H9 (cell line): ENCODE measurements around the gene COPZ2. TPM values are rescaled to one million over a fixed set of nuclear protein-coding genes. Genes with fewer than 3 reads are reported as not detected.

Experiments used
- DNase-seq: peaks from one replicate; pipeline ENCODE4 v3.0.0-alpha.2; 2017
- H2AFZ ChIP-seq: one replicate; pipeline ENCODE4 v1.6.1; 2013; ENCODE audit warnings: mild to moderate bottlenecking, low read length, control low read depth, moderate library complexity
- H2AK5ac ChIP-seq: 2 replicates; pipeline ENCODE4 v1.6.1; 2013; ENCODE audit warnings: low read length, control low read depth, mixed read lengths; ENCODE audit not compliant: insufficient read length
- H2BK120ac ChIP-seq: one replicate; pipeline ENCODE4 v1.6.1; 2013; ENCODE audit warnings: low read depth, mild to moderate bottlenecking, low read length, control low read depth, inconsistent platforms; ENCODE audit not compliant: poor library complexity, severe bottlenecking
- H2BK12ac ChIP-seq: 2 replicates; pipeline ENCODE4 v1.6.1; 2013; ENCODE audit warnings: low read length, control low read depth, mixed read lengths, low read depth; ENCODE audit not compliant: insufficient read length
- H2BK15ac ChIP-seq: 2 replicates; pipeline ENCODE4 v1.6.1; 2013; ENCODE audit warnings: low read depth, low read length, control low read depth
- H2BK20ac ChIP-seq: one replicate; pipeline ENCODE4 v1.6.1; 2013; ENCODE audit warnings: low read depth, mild to moderate bottlenecking, low read length, control low read depth, inconsistent platforms; ENCODE audit not compliant: poor library complexity, severe bottlenecking
- H2BK5ac ChIP-seq: 2 replicates; pipeline ENCODE4 v1.6.1; 2013; ENCODE audit warnings: low read length, control low read depth, mixed read lengths; ENCODE audit not compliant: insufficient read length
- H3K14ac ChIP-seq: 2 replicates; pipeline ENCODE4 v1.6.1; 2013; ENCODE audit warnings: low read length, control low read depth; ENCODE audit not compliant: insufficient read depth
- H3K18ac ChIP-seq: 2 replicates; pipeline ENCODE4 v1.6.1; 2013; ENCODE audit warnings: low read depth, mild to moderate bottlenecking, mixed read lengths, low read length, control low read depth; ENCODE audit not compliant: insufficient read length
- H3K23ac ChIP-seq: 2 replicates; pipeline ENCODE4 v1.6.1; 2013; ENCODE audit warnings: low read length, control low read depth, mixed read lengths, low read depth; ENCODE audit not compliant: insufficient read length
- H3K23me2 ChIP-seq: 2 replicates; pipeline ENCODE4 v1.6.1; 2013; ENCODE audit warnings: low read depth, mild to moderate bottlenecking, mixed read lengths, low read length, control low read depth; ENCODE audit not compliant: insufficient read length, poor library complexity, severe bottlenecking
- H3K27ac ChIP-seq: 2 replicates; pipeline ENCODE4 v1.5.1; 2013; ENCODE audit warnings: low read length, control low read depth, mixed read lengths, low read depth; ENCODE audit not compliant: insufficient read length
- H3K27me3 ChIP-seq: 2 replicates; pipeline ENCODE4 v1.6.1; 2013; ENCODE audit warnings: low read length, control low read depth, inconsistent platforms; ENCODE audit not compliant: insufficient read depth
- H3K4ac ChIP-seq: 2 replicates; pipeline ENCODE4 v1.6.1; 2013; ENCODE audit warnings: low read depth, mild to moderate bottlenecking, control low read depth, inconsistent platforms, low read length, moderate library complexity
- H3K4me1 ChIP-seq: 2 replicates; pipeline ENCODE4 v1.6.1; 2013; ENCODE audit warnings: low read length, control low read depth, inconsistent platforms; ENCODE audit not compliant: insufficient read depth
- H3K4me2 ChIP-seq: 2 replicates; pipeline ENCODE4 v1.6.1; 2013; ENCODE audit warnings: low read length, control low read depth, mixed read lengths; ENCODE audit not compliant: insufficient read length, insufficient read depth
- H3K56ac ChIP-seq: 2 replicates; pipeline ENCODE4 v1.6.1; 2013; ENCODE audit warnings: low read depth, mild to moderate bottlenecking, mixed read lengths, low read length, control low read depth; ENCODE audit not compliant: insufficient read length
- H3K79me1 ChIP-seq: 2 replicates; pipeline ENCODE4 v1.6.1; 2013; ENCODE audit warnings: low read depth, mild to moderate bottlenecking, moderate library complexity, low read length, control low read depth, inconsistent platforms; ENCODE audit not compliant: insufficient read depth, poor library complexity, severe bottlenecking
- H3K79me2 ChIP-seq: 2 replicates; pipeline ENCODE4 v1.6.1; 2013; ENCODE audit warnings: low read length, control low read depth, inconsistent platforms; ENCODE audit not compliant: insufficient read depth
- H3K9ac ChIP-seq: 2 replicates; pipeline ENCODE4 v1.6.1; 2013; ENCODE audit warnings: low read length, control low read depth, mixed read lengths; ENCODE audit not compliant: insufficient read length; ENCODE audit errors: extremely low read depth
- H3K9me3 ChIP-seq: one replicate; pipeline ENCODE4 v1.6.1; 2013; ENCODE audit warnings: low read depth, low read length, inconsistent platforms; ENCODE audit not compliant: control insufficient read depth
- H3T11ph ChIP-seq: one replicate; pipeline ENCODE4 v1.6.1; 2013; ENCODE audit warnings: mild to moderate bottlenecking, low read length, control low read depth, inconsistent platforms
- H4K20me1 ChIP-seq: one replicate; pipeline ENCODE4 v1.6.1; 2013; ENCODE audit not compliant: control insufficient read depth, insufficient read length, insufficient read depth
- H4K5ac ChIP-seq: 2 replicates; pipeline ENCODE4 v1.6.1; 2013; ENCODE audit warnings: low read depth, mild to moderate bottlenecking, mixed read lengths, low read length, control low read depth; ENCODE audit not compliant: insufficient read length
- H4K8ac ChIP-seq: replicated peaks from 2 replicates; pipeline ENCODE4 v1.6.1; 2013; ENCODE audit warnings: low read length, control low read depth, mixed read lengths, low read depth; ENCODE audit not compliant: insufficient read length
- H4K91ac ChIP-seq: 2 replicates; pipeline ENCODE4 v1.6.1; 2013; ENCODE audit warnings: low read depth, mild to moderate bottlenecking, moderate library complexity, mixed read lengths, low read length, control low read depth; ENCODE audit not compliant: insufficient read length
- H3K27ac Mint-ChIP-seq, 3 experiments: 2 replicates in 2 of 3; 3 replicates in 1 of 3; pipeline ENCODE4 v1.8.0; 2020 to 2021; ENCODE audit warnings: mixed read lengths in 3 of 3, mild to moderate bottlenecking in 1 of 3, moderate library complexity in 1 of 3
- H3K27me3 Mint-ChIP-seq: 2 replicates; pipeline ENCODE4 v1.8.0; 2021; ENCODE audit warnings: low read depth, mild to moderate bottlenecking, moderate library complexity, mixed read lengths
- H3K36me3 Mint-ChIP-seq, 3 experiments: 2 replicates in 2 of 3; 3 replicates in 1 of 3; pipeline ENCODE4 v1.8.0; 2020 to 2021; ENCODE audit warnings: low read depth in 3 of 3, mixed read lengths in 3 of 3; ENCODE audit not compliant: insufficient read depth in 1 of 3
- H3K4me1 Mint-ChIP-seq, 2 experiments: 2 replicates each; pipeline ENCODE4 v1.8.0; 2020; ENCODE audit warnings: mixed read lengths in 2 of 2
- H3K4me3 Mint-ChIP-seq, 2 experiments: 2 replicates in 1 of 2; 3 replicates in 1 of 2; pipeline ENCODE4 v1.8.0; 2020 to 2021; ENCODE audit warnings: mild to moderate bottlenecking in 2 of 2, mixed read lengths in 2 of 2, moderate library complexity in 1 of 2
- H3K9me3 Mint-ChIP-seq, 2 experiments: 2 replicates in 1 of 2; 3 replicates in 1 of 2; pipeline ENCODE4 v1.8.0; 2020; ENCODE audit warnings: mild to moderate bottlenecking in 2 of 2, mixed read lengths in 2 of 2, moderate library complexity in 1 of 2
- WGBS: extraction: QIAGEN DNeasy Blood & Tissue Kit; methylation state at CpG from one replicate; pipeline ENCODE4 v1.1.7; 2013; ENCODE audit warnings: missing lambda C conversion rate, low lambda C conversion rate, mixed read lengths; ENCODE audit not compliant: insufficient read length; ENCODE audit errors: extremely low coverage; 5-methylcytosine and 5-hydroxymethylcytosine counted together
- total RNA-seq: library from RNA; stranded (reverse); gene quantifications from 2 replicates; pipeline ENCODE4 v1.2.1, GENCODE V29; 2021
- TF ChIP-seq, protein P1 (sequence below): fragments of 200-600 bp; sonication (generic); conservative IDR thresholded peaks from 3 replicates; pipeline ENCODE4 v1.8.0; 2021; ENCODE audit warnings: antibody characterized with exemption, mild to moderate bottlenecking

The COPZ2 gene
- total RNA-seq, 1 experiment from 2014 or later: 0.68 TPM

DNA sequence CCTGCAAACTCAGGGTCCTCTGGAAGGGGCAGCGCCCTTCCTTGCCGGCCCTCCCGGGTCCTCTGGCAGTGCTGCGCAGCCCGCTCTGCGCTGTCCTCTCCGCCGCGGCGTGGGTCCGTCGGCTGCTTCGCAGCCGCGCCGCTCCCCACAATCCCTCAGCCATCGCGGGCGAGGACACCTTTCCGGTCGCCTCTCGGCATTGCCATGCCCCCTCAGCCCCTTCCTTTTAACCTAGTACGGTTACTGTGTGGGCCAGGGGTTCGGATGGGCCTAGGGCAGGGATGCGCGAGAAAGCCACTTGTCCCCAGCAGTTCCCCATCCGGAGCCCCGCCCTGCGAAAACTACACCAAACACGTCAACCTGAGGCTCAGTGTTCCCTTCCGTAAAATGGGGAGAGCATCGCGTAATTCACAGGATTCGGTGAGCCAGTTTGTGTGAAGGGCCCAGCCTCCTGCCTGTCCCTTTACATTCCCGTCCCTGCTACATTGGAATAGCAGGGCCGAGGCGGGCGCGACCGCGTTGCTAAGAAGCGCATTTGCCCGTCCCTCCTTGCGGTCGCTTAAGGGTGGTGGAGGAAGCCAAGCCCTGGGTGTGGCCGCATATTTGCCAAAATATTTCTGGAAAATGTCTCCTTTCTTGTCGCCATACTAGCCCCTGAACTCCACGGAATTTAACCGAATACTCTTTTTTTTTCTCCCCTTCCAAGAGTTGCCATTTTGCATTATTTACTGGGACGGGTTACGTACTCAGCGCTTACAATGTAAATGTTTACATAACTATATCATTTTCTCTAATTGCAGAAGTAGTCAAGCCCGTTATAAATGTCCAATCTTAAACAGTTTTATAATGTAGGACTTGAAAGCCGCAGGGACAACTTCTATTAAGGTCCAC lies 13.2 kb downstream of the COPZ2 start:
- H3K4ac ChIP-seq: no peak overlapping the region
- H3K79me2 ChIP-seq: no peaks in the 10 kb centered on the region
- H3K27me3 ChIP-seq: peaks cover 2% of the 10 kb centered on the region; the same call in 1 of the 2 replicates
- Mint-ChIP-seq H3K4me3 (peak overlapping the region; percentile 58 to 79), H3K9me3 (no peaks in the 10 kb centered on the region; a peak in 1 of 5 replicates), H3K27ac (peak overlapping the region in 1 of 3 experiments; percentile 65; a peak in 1 of 7 replicates), H3K36me3 (no peaks in the 10 kb centered on the region), H3K27me3 (peaks cover 43% of the 10 kb centered on the region), H3K4me1 (peaks cover 28 to 32% of the 10 kb centered on the region in 2 experiments)
- no peak overlapping the region for H2BK120ac ChIP-seq
- no peak overlapping the region for H3K9ac ChIP-seq
- H2AK5ac ChIP-seq: no peak overlapping the region
- no peaks in the 10 kb centered on the region for H3K4me1 ChIP-seq
- no peak overlapping the region for H3T11ph ChIP-seq
- no peak overlapping the region for H4K8ac ChIP-seq
- no peak overlapping the region for H3K14ac ChIP-seq
- H3K23ac ChIP-seq: no peak overlapping the region
- no peaks in the 10 kb centered on the region for H3K9me3 ChIP-seq
- H3K23me2 ChIP-seq: peaks cover 19% of the 10 kb centered on the region
- H2BK15ac ChIP-seq: no peak overlapping the region
- no peak overlapping the region for H3K18ac ChIP-seq
- H3K4me2 ChIP-seq: peak overlapping the region; percentile 80
- no CpG with 5 or more reads among the region's 54 CpGs for WGBS
- no peak overlapping the region for H3K56ac ChIP-seq
- peak; percentile 79 for DNase-seq
- H3K79me1 ChIP-seq: no peaks in the 10 kb centered on the region
- H4K20me1 ChIP-seq: no peaks in the 10 kb centered on the region
- H4K5ac ChIP-seq: no peak overlapping the region
- no peak overlapping the region for H2BK20ac ChIP-seq
- H4K91ac ChIP-seq: no peak overlapping the region
- H3K27ac ChIP-seq: no peak overlapping the region
- H2BK5ac ChIP-seq: no peak overlapping the region
- H2AFZ ChIP-seq: no peak overlapping the region
- H2BK12ac ChIP-seq: no peak overlapping the region
- TF ChIP-seq, protein P1, sequence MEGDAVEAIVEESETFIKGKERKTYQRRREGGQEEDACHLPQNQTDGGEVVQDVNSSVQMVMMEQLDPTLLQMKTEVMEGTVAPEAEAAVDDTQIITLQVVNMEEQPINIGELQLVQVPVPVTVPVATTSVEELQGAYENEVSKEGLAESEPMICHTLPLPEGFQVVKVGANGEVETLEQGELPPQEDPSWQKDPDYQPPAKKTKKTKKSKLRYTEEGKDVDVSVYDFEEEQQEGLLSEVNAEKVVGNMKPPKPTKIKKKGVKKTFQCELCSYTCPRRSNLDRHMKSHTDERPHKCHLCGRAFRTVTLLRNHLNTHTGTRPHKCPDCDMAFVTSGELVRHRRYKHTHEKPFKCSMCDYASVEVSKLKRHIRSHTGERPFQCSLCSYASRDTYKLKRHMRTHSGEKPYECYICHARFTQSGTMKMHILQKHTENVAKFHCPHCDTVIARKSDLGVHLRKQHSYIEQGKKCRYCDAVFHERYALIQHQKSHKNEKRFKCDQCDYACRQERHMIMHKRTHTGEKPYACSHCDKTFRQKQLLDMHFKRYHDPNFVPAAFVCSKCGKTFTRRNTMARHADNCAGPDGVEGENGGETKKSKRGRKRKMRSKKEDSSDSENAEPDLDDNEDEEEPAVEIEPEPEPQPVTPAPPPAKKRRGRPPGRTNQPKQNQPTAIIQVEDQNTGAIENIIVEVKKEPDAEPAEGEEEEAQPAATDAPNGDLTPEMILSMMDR: no peak; the same call in 2 of the 3 replicates
